GM18951 (cell line): ENCODE results near the gene CSF2RB.

ENCODE experiments used
- POLR2A ChIP-seq: IDR thresholded peaks from 4 replicates; pipeline ENCODE4 v1.6.1; 2011; ENCODE audit warnings: mild to moderate bottlenecking; ENCODE audit not compliant: insufficient read length, insufficient read depth; ENCODE audit errors: extremely low read depth
- in situ Hi-C: fragments of 300-500 bp; cut with MboI; formaldehyde crosslinking; loops from one replicate; pipeline ENCODE4 v1.12.0; 2022; ENCODE audit warnings: low sequenced_read_pairs, mixed read lengths, inconsistent platforms; ENCODE audit not compliant: unreplicated experiment

The CSF2RB gene

DNA sequence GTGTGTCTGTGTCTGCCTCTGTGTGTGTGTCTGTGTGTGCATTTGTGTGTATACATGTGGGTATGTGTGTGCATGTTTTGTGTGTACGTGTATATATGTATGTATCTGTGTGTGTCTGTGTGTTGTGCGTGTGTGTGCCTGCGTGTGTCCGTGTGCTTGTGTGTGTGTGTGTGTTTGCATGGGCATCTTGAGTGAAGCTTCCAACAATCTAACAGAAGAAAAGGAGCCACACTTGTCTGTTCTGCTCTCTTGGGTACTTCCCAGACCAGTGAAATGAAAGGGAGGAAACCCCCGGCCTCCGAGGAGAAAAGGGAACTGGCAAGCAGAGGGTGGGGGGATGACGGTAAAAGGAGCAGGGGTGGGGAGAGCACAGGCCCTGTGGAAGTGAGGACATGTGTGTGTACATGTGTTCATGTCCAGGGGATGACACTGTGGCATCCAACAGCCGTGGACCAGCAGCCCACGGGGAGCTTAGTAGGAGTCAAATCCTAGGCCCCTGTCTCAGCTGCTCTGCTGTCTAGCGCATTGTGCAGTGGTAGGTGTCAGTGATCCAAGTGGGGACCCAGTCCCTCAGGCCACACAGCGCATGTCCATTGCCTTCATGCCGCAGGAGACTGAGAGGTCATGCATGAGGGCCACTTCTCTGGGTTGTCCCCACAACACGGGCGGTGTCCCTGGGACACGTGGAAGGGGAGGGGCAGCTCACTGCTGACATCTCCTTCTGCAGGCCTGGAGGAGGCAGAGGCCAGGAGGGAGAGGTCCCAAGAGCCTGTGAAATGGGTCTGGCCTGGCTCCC is 8.1 kb downstream of the CSF2RB start:
- no peak for TF ChIP-seq POLR2A
- in situ Hi-C loops, result no loop called here

DNA sequence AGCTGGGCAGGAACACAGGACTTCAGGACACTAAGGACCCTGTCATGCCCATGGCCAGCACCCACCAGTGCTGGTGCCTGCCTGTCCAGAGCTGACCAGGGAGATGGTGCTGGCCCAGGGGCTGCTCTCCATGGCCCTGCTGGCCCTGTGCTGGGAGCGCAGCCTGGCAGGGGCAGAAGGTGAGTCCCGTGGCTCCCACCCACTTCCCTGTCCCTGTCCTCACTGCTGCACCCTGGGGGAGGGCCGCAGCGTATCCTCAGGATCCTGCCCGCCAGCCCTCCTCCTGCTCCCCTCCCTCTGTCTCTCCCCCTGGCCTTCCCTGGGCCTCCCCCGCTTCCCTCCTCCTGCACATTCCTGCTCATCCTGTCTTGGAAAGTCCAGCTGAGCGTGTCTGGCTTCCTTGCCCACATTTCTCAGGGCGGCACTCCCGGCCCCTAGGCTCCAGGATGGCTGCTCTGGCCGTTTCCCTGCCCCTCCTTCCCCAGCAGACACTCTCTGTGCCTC is 8.7 kb downstream of the CSF2RB start:
- in situ Hi-C loops, result no loop called here
- no peak for TF ChIP-seq POLR2A

DNA sequence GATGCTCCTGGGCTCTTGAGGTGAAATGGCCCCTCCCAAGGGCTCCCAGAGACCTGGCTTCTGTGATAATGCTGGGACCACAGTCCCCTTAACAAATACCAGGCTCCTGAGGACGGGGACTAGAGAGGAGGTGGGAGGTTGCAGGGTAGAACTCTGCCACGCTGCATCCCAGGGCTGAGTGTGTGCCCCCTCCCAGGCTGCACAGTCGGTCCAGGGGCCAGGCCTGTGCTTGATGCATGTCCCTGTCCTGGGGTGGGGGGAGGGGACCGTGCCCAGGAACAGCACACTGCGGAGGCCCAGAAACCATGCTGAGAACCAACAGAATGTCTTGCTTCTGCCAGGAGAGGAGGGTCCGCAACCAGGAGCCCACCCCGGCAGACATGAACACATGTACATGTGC is 9.3 kb downstream of the CSF2RB start:
- in situ Hi-C loops, result no loop called here
- no peak for TF ChIP-seq POLR2A

DNA sequence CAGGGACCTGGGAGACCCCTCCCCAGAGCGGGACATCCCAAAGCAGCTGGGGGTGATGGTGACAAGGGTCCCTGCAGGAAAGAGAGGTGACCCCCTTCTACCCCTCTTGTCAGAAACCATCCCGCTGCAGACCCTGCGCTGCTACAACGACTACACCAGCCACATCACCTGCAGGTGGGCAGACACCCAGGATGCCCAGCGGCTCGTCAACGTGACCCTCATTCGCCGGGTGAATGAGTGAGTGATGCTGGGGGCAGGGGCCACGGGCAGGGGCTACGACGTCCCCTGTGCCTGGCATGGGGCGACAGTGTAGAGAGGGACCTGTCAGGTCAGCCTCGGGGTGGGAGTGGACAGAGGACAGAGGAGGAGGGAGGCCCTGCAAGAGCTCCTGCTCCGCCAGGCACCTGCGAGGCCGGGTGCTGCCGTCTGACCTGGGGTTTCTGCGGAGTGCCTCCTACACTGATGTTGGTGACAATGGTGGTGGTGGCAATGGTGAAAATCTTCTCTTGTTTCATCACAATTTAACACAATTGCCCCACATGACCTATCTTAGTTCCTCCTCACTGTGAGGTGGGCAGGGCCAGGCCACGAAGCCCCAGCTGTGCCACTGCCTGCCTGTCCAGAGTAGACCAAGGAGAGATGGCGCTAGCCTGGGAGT is 9.8 kb downstream of the CSF2RB start:
- no peak for TF ChIP-seq POLR2A
- in situ Hi-C loops, result no loop called here

DNA sequence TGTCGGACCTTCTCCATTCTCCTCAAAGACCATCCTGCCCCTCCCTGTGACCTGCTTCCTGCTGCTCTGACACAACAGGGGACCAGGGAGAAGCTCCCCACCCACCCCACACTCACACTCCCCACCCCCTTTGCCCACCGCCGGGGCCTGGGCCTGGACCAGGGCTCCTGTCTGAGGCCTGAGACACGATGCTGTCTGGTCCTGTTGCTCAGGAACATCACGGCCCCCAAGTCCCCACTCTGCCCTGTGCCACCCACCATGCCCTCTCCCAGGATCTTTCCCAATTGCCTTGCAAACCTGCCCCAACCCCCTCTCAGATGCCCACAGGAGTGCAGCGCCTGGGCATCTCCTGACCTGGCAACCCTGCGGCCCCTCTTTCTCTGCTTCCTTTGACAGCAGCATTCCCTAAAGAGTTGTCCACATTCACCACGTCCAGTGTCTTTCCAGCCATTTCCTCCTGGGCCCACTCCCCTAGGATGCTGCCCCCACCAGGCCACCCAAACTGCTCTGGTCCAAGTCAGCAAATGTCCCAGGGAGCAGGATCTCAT is 10.8 kb downstream of the CSF2RB start:
- in situ Hi-C loops, result no loop called here
- no peak for TF ChIP-seq POLR2A

DNA sequence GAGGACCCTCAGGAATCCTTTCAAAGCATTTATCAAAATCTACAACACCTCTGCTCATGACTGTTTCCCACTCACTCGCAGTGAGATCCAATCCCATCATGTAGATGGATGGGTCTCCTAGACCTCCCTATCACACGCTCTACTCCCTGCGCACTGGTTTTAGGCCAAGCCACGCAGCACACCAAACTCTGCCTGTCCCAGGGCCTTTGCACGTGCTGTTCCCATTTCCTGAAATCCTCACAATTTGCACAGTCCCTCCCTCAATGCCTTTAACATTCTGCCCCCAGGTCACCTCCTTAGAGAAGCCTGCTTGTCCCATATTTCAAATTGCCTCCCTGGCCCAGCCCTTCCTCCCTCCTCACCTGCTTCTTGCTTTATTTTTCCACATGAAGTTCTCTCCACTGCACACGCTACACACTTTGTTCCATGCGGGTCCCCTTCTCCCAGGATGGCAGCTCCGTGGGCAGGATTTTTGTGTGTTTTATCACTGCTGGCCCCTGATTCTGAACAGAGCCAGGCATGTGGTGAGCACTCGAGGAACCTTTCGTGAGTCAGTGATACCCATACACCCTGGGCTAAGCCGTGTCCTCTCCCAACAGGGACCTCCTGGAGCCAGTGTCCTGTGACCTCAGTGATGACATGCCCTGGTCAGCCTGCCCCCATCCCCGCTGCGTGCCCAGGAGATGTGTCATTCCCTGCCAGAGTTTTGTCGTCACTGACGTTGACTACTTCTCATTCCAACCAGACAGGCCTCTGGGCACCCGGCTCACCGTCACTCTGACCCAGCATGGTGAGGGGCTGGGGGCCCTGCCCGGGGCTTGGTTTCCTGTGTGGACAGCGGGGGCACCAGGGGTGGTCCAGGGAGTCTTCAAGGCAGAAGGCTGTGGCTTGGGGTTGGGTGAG is 12.2 kb downstream of the CSF2RB start:
- TF ChIP-seq POLR2A, result no peak
- in situ Hi-C loops, result no loop called here

DNA sequence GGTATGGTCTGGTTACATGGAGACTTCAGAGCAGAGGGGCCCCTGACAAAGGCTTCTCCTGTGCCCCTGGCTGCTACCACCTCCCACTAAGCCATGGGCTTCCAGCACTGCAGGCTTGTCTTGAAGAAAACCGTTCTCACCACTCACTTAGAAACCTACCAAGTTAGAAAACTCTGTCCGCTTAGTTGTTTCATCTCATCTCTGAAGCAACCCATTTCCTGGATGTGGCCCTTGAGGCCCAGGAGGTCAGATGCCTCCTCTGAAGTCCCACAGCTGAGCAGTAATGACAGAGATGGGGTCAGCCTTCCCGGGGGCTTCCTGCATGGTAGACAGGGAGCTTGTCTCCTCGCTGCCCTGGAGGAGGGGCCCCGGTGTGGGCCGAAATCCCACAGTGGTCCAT is 12.9 kb downstream of the CSF2RB start:
- in situ Hi-C loops, result no loop called here
- no peak for TF ChIP-seq POLR2A

DNA sequence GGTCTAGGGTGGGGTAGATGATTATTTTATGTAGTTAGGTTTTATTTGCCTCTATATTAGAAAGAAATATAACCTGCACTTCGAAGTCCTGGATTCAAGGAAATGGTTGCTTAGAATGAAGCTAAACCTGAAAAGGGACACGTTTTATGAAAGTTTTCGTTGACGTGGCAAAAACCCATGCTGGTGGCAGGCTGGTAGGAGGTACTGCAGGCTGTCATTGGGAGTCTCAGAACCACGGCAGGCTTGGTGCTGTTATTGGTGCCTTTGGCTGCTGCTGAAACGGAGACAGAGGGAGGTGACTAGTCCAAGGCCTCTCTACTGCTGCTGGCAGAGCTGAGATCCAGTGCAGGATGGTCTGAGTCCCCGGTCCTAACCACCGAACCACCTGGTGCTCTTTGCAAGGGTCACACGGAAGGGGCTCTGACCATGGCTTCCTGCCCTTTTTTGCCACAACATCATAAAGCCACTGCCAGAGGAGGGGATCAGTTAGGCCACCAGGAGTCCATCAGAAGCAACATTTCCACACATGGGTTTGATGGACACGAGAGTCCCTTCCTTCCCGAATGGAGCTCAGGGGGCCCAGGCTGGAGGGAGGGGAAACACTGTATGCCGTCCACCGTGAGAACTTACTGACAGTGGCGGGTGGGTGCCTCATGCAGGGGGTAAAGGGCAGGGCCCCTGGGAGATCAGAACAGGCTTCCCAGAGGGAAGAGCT is 13.4 kb downstream of the CSF2RB start:
- in situ Hi-C loops, result no loop called here
- no peak for TF ChIP-seq POLR2A

DNA sequence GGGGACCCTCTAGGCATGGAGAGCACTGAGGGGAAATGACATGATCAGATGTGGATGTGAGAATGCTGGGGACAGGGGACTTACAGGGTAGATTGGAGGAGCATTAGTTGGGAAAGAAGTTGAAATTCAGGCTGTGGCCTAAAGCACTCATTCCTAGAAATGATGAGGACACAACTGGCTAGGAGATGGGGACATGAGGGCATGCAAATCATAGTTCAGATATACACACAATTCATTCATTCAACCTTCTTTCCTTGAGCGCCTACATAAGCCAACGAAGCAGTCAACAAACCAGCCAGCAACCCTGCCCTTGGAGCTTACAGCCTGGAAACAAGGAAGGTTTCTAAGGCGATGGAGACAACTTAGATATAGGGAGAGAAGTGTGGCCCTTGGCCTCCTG is 14.2 kb downstream of the CSF2RB start:
- no peak for TF ChIP-seq POLR2A
- in situ Hi-C loops, result no loop called here

DNA sequence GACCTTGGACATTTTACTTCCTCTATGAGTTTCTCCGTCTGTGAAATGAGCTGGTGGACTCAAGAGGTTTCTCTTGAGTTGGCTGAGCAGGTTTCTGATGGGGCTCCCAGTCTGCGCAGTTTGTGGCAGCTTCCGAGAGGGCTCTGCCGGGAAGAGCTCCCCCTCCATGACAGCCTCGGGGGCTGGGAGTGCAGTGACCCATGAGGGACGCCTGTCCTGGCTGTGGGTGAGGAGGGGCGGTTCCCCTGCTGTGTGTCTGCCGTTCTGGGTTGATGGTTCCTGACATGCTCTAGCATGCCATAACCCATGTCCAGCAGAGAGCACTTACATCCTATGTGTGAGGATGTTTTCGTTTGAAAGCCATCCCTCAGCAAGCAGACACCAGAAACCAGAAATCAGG is 14.8 kb downstream of the CSF2RB start:
- TF ChIP-seq POLR2A, result no peak
- in situ Hi-C loops, result no loop called here

DNA sequence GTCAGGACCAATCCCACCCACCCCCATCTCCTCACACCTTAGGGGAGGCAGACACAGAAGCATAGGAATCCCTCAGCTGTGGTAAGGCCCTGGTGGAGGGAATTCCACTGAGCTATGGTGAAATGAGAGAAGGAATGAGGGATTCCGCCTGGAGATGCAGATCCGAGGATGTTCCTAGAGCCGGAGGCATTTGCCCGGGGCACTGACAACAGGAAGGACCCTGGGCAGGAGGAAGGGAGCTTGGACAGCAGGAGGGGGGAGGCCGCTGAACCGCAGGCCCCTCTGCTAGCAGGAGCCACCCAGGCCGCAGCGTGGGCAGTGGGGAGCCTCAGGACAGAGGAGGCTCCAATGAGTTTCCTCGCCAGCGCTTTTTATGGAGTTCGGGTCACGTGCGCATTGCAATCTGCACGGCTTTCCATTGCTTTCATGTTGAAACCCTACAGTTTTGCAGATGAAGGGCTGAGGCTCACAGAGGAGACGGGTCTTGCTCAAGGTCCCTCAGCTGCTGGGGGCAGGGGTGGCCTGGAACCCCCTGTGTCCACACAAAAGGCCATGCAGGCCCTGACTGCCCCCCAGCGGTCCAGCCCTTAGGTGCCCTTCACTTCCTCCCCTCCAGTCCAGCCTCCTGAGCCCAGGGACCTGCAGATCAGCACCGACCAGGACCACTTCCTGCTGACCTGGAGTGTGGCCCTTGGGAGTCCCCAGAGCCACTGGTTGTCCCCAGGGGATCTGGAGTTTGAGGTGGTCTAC is 15.5 kb downstream of the CSF2RB start:
- TF ChIP-seq POLR2A, result no peak
- in situ Hi-C loops, result no loop called here

DNA sequence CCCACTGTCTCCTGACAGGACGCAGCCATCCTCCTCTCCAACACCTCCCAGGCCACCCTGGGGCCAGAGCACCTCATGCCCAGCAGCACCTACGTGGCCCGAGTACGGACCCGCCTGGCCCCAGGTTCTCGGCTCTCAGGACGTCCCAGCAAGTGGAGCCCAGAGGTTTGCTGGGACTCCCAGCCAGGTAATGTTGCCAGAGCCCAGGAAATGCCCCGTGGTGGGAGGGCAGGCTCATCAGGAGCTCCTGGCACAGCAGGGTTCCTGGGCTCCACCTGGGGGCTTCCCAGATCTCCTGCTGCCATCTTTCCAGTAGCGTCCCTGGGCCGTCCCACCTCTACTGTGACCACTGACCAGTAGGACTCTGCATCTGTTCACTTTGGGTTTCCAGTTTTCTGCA is 16.2 kb downstream of the CSF2RB start:
- TF ChIP-seq POLR2A, result no peak
- in situ Hi-C loops, result no loop called here
